AG09319 (cell line): ENCODE measurements around the gene FAIM2.

ENCODE experiments used
- DNase-seq: peaks from one replicate; pipeline ENCODE4 v3.0.0-alpha.2; 2010; ENCODE audit warnings: low read depth; ENCODE audit errors: extremely low read depth
- CTCF ChIP-seq: IDR thresholded peaks from 2 replicates; pipeline ENCODE4 v1.5.1; 2011; ENCODE audit warnings: low read depth, mild to moderate bottlenecking, inconsistent platforms, low read length, moderate library complexity

FAIM2 gene

GRCh38 chr12:49887536-49888401 is 15.9 kb downstream of the FAIM2 start:
- no peak for TF ChIP-seq CTCF
- DNase-seq = no peak

- DNase-seq = no peak
- TF ChIP-seq CTCF = no peak
Measured at GRCh38 chr12:49887091-49887490, 16.6 kb downstream of the FAIM2 start.

- TF ChIP-seq CTCF = no peak
- DNase-seq = no peak
Measured at GRCh38 chr12:49885663-49886461, 17.8 kb downstream of the FAIM2 start.

GRCh38 chr12:49885118-49885517 is 18.6 kb downstream of the FAIM2 start:
- no peak for TF ChIP-seq CTCF
- no peak for DNase-seq

- TF ChIP-seq CTCF = no peak
- DNase-seq = no peak
Measured at GRCh38 chr12:49882851-49883464, 20.7 kb downstream of the FAIM2 start.

GRCh38 chr12:49882248-49882850 is 21.4 kb downstream of the FAIM2 start:
- no peak for DNase-seq
- no peak for TF ChIP-seq CTCF
